Kidney tubule cell (primary cell): ENCODE measurements around the gene RPAP3.
"Not testable (repeated sequence)": the region's sequence is repeated elsewhere in the genome, so short reads cannot be mapped to it uniquely, and the experiment has no call there.

Experiments used
- DNase-seq: peaks from one replicate; pipeline ENCODE4 v3.0.0-alpha.2; 2018; ENCODE audit warnings: low spot score

The RPAP3 gene

GRCh38 chr12:47679785-47680184, 26.0 kb downstream of the RPAP3 start:
- no peak for DNase-seq

- DNase-seq, result no peak
These were observed 33.8 kb downstream of the RPAP3 start for GRCh38 chr12:47672068-47672467.

- not testable (repeated sequence) for DNase-seq
These were observed 37.9 kb downstream of the RPAP3 start for GRCh38 chr12:47667935-47668334.

- DNase-seq, result no peak
These were observed 53.2 kb downstream of the RPAP3 start for GRCh38 chr12:47652521-47653234.

- DNase-seq, result peak; percentile 70
These were observed 54.2 kb downstream of the RPAP3 start for GRCh38 chr12:47651368-47652254.

- peak; percentile 7 for DNase-seq
These were observed 55.4 kb downstream of the RPAP3 start for GRCh38 chr12:47650469-47650868.

- DNase-seq, result no peak
These were observed 56.4 kb downstream of the RPAP3 start for GRCh38 chr12:47649381-47649780.

- DNase-seq, result no peak
These were observed 57.7 kb downstream of the RPAP3 start for GRCh38 chr12:47648056-47648579.

GRCh38 chr12:47642310-47642709, 63.5 kb downstream of the RPAP3 start:
- not testable (repeated sequence) for DNase-seq

- peak; percentile 69 for DNase-seq
These were observed 68.7 kb downstream of the RPAP3 start for GRCh38 chr12:47636908-47637780.

- not testable (repeated sequence) for DNase-seq
These were observed 70.1 kb downstream of the RPAP3 start for GRCh38 chr12:47635770-47636169.

GRCh38 chr12:47634127-47634526, 71.7 kb downstream of the RPAP3 start:
- DNase-seq, result no peak

GRCh38 chr12:47621960-47622359, 83.9 kb downstream of the RPAP3 start:
- DNase-seq, result no peak

GRCh38 chr12:47617476-47617875, 88.4 kb downstream of the RPAP3 start:
- DNase-seq, result no peak

GRCh38 chr12:47616440-47616839, 89.4 kb downstream of the RPAP3 start:
- DNase-seq, result no peak

GRCh38 chr12:47615711-47616110, 90.1 kb downstream of the RPAP3 start:
- no peak for DNase-seq

GRCh38 chr12:47614521-47614920, 91.3 kb downstream of the RPAP3 start:
- DNase-seq, result no peak

- no peak for DNase-seq
These were observed 92.9 kb downstream of the RPAP3 start for GRCh38 chr12:47612953-47613352.

- DNase-seq, result no peak
These were observed 93.9 kb downstream of the RPAP3 start for GRCh38 chr12:47611906-47612305.
